NCI-H1417 (cell line): Measurements from ENCODE around the gene FURIN.
"Not testable (repeated sequence)": the region's sequence is repeated elsewhere in the genome, so short reads cannot be mapped to it uniquely, and the experiment has no call there.

Experiments
- DNase-seq, 3 experiments: peaks; one replicate each; lab custom pipeline; 2025; lab: John Stamatoyannopoulos, UW

Gene FURIN

GRCh38 chr15:90868261-90868689 lies at the start of gene FURIN:
Gene FURIN, plus strand, starts transcription at chr15:90868588. Its CDS starts 7,153 bp downstream, at chr15:90875741.
- peak; percentile 38 to 59 (median 56) for DNase-seq

GRCh38 chr15:90819390-90819789 lies 49.0 kb upstream of the FURIN start:
- no peak for DNase-seq

GRCh38 chr15:90819850-90820249 lies 48.5 kb upstream of the FURIN start:
- no peak for DNase-seq

- no peak for DNase-seq
These were observed 47.9 kb upstream of the FURIN start for GRCh38 chr15:90820481-90820880.

- DNase-seq = no peak
These were observed 46.0 kb upstream of the FURIN start for GRCh38 chr15:90822204-90822955.

- DNase-seq = no peak
These were observed 44.9 kb upstream of the FURIN start for GRCh38 chr15:90823455-90823974.

GRCh38 chr15:90825115-90825899 lies 43.1 kb upstream of the FURIN start:
- not testable (repeated sequence) for DNase-seq

GRCh38 chr15:90826206-90826885 lies 42.0 kb upstream of the FURIN start:
- not testable (repeated sequence) for DNase-seq

- DNase-seq = no peak
These were observed 41.4 kb upstream of the FURIN start for GRCh38 chr15:90826886-90827435.

- DNase-seq = no peak
These were observed 40.3 kb upstream of the FURIN start for GRCh38 chr15:90828111-90828510.

- no peak for DNase-seq
These were observed 39.3 kb upstream of the FURIN start for GRCh38 chr15:90829126-90829525.

- DNase-seq = no peak
These were observed 38.4 kb upstream of the FURIN start for GRCh38 chr15:90829942-90830440.

GRCh38 chr15:90834626-90835025 lies 33.8 kb upstream of the FURIN start:
- DNase-seq = no peak

GRCh38 chr15:90836296-90836871 lies 32.0 kb upstream of the FURIN start:
- no peak for DNase-seq

GRCh38 chr15:90837094-90837493 lies 31.3 kb upstream of the FURIN start:
- DNase-seq = no peak

GRCh38 chr15:90838139-90838538 lies 30.2 kb upstream of the FURIN start:
- no peak for DNase-seq

- no peak for DNase-seq
These were observed 29.8 kb upstream of the FURIN start for GRCh38 chr15:90838544-90838943.

GRCh38 chr15:90839187-90840071 lies 29.0 kb upstream of the FURIN start:
- DNase-seq = peak in 1 of 3 experiments; percentile 38

- DNase-seq = no peak
These were observed 28.1 kb upstream of the FURIN start for GRCh38 chr15:90840157-90840855.

- DNase-seq = no peak
These were observed 27.4 kb upstream of the FURIN start for GRCh38 chr15:90840954-90841353.
